ENCODE measurements around the gene ZNF37A.
"Not testable (repeated sequence)": the region's sequence is repeated elsewhere in the genome, so short reads cannot be mapped to it uniquely, and the experiment has no call there.

The ZNF37A gene

GRCh38 chr10:38150891-38151463, 56.8 kb downstream of the ZNF37A start:
- peaks cover 92% of the 10 kb centered on the region for H3K9me3 ChIP-seq (ENCODE audit: control insufficient read depth, insufficient read depth, low read length)
- H3K27ac ChIP-seq (ENCODE audit: low read depth, low read length); H3K4me1 ChIP-seq (ENCODE audit: control insufficient read depth, insufficient read depth, low read length); H3K36me3 ChIP-seq (ENCODE audit: control insufficient read depth, insufficient read depth, low read length); H3K4me3 ChIP-seq (ENCODE audit: low read depth, low read length); H3K27me3 ChIP-seq (ENCODE audit: control insufficient read depth, insufficient read depth, low read length); H3K9ac ChIP-seq (ENCODE audit: low read depth, low read length): not testable (repeated sequence)

GRCh38 chr10:38156416-38157269, 62.5 kb downstream of the ZNF37A start:
- no peak overlapping the region for H3K9ac ChIP-seq (ENCODE audit: low read depth, low read length)
- H3K27me3 ChIP-seq (ENCODE audit: control insufficient read depth, insufficient read depth, low read length), result no peaks in the 10 kb centered on the region
- H3K36me3 ChIP-seq (ENCODE audit: control insufficient read depth, insufficient read depth, low read length), result no peaks in the 10 kb centered on the region
- H3K4me3 ChIP-seq (ENCODE audit: low read depth, low read length), result no peak overlapping the region
- H3K27ac ChIP-seq (ENCODE audit: low read depth, low read length), result no peak overlapping the region
- H3K9me3 ChIP-seq (ENCODE audit: control insufficient read depth, insufficient read depth, low read length), result peaks cover 98% of the 10 kb centered on the region
- no peaks in the 10 kb centered on the region for H3K4me1 ChIP-seq (ENCODE audit: control insufficient read depth, insufficient read depth, low read length)

DNA sequence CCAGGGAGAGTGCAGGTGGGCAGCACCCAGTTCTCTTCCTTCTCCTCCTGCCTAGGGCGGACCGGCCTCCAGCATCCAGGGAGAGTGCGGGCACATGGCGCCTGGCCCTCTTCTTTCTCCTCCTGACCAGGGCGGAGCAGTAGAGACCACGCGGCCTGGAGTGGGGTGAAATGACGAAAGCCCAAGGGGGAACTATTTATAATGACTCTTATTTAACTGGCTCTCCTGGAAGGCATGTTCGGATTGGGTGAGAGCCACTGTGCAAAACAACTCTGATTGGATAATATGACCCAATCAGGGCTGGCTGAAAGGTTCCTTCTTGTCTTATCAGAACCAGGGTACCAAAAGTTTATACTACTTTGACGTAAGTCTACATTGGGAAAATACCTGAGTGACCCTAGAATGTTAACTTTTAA, 63.1 kb downstream of the ZNF37A start:
- Histone ChIP-seq H3K9ac (ENCODE audit: low read depth, low read length) (no peak overlapping the region), H3K9me3 (ENCODE audit: control insufficient read depth, insufficient read depth, low read length) (peaks cover 98% of the 10 kb centered on the region), H3K4me3 (ENCODE audit: low read depth, low read length) (no peak overlapping the region), H3K27me3 (ENCODE audit: control insufficient read depth, insufficient read depth, low read length) (no peaks in the 10 kb centered on the region), H3K4me1 (ENCODE audit: control insufficient read depth, insufficient read depth, low read length) (no peaks in the 10 kb centered on the region), H3K27ac (ENCODE audit: low read depth, low read length) (no peak overlapping the region), H3K36me3 (ENCODE audit: control insufficient read depth, insufficient read depth, low read length) (no peaks in the 10 kb centered on the region)

DNA sequence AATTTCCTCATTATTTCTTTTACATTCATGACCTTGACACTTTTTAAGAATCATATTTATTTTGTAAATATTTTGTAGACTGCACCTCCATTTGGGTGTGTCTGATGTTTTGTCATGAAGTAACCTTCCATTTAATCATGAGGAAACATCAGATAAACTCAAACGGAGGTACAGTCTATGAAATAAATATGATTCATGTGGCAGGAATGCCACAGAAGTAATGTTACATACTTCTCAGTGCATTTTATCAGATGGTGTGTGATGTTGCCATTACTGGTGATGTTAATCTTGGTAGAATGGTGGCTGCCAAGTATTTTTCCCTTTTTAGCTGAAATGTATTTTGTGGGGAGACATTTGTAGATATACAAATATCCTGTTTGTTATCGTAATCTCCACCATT, 64.9 kb downstream of the ZNF37A start:
- Histone ChIP-seq H3K9me3 (ENCODE audit: control insufficient read depth, insufficient read depth, low read length) (peaks cover 96% of the 10 kb centered on the region), H3K27me3 (ENCODE audit: control insufficient read depth, insufficient read depth, low read length) (no peaks in the 10 kb centered on the region), H3K27ac (ENCODE audit: low read depth, low read length) (no peak overlapping the region), H3K36me3 (ENCODE audit: control insufficient read depth, insufficient read depth, low read length) (no peaks in the 10 kb centered on the region), H3K4me3 (ENCODE audit: low read depth, low read length) (no peak overlapping the region), H3K9ac (ENCODE audit: low read depth, low read length) (no peak overlapping the region), H3K4me1 (ENCODE audit: control insufficient read depth, insufficient read depth, low read length) (no peaks in the 10 kb centered on the region)

DNA sequence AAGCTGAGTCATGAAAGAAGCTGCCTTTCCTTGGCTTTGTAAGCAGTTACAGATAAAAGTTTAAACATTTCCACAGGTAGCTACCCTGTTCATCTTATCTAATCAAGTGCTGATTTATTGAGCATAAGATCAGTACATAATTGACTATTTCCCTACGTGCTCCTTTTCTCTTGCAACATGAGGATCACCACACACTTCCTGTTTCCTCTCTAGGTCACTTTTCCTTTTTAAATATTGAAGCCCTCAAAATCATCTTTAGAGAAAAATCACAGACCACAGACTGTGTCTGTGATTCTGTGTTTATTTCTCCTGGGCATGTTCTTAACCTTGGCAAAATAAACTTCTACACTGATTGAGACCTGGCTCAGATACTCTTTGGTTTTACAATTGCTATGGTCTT, 69.5 kb downstream of the ZNF37A start:
- Histone ChIP-seq H3K9me3 (ENCODE audit: control insufficient read depth, insufficient read depth, low read length) (peaks cover 93% of the 10 kb centered on the region), H3K9ac (ENCODE audit: low read depth, low read length) (no peak overlapping the region), H3K27ac (ENCODE audit: low read depth, low read length) (no peak overlapping the region), H3K36me3 (ENCODE audit: control insufficient read depth, insufficient read depth, low read length) (no peaks in the 10 kb centered on the region), H3K27me3 (ENCODE audit: control insufficient read depth, insufficient read depth, low read length) (no peaks in the 10 kb centered on the region), H3K4me3 (ENCODE audit: low read depth, low read length) (no peak overlapping the region), H3K4me1 (ENCODE audit: control insufficient read depth, insufficient read depth, low read length) (no peaks in the 10 kb centered on the region)

- Histone ChIP-seq H3K36me3 (ENCODE audit: control insufficient read depth, insufficient read depth, low read length) (no peaks in the 10 kb centered on the region), H3K4me1 (ENCODE audit: control insufficient read depth, insufficient read depth, low read length) (no peaks in the 10 kb centered on the region), H3K9me3 (ENCODE audit: control insufficient read depth, insufficient read depth, low read length) (peaks cover 93% of the 10 kb centered on the region), H3K27ac (ENCODE audit: low read depth, low read length) (no peak overlapping the region), H3K9ac (ENCODE audit: low read depth, low read length) (no peak overlapping the region), H3K4me3 (ENCODE audit: low read depth, low read length) (no peak overlapping the region), H3K27me3 (ENCODE audit: control insufficient read depth, insufficient read depth, low read length) (no peaks in the 10 kb centered on the region)
Measured at GRCh38 chr10:38174336-38174735, 80.2 kb downstream of the ZNF37A start.

GRCh38 chr10:38184477-38184876, 90.3 kb downstream of the ZNF37A start:
- no peak overlapping the region for H3K9ac ChIP-seq (ENCODE audit: low read depth, low read length)
- no peak overlapping the region for H3K27ac ChIP-seq (ENCODE audit: low read depth, low read length)
- peaks cover 84% of the 10 kb centered on the region for H3K9me3 ChIP-seq (ENCODE audit: control insufficient read depth, insufficient read depth, low read length)
- H3K4me3 ChIP-seq (ENCODE audit: low read depth, low read length), result no peak overlapping the region
- no peaks in the 10 kb centered on the region for H3K27me3 ChIP-seq (ENCODE audit: control insufficient read depth, insufficient read depth, low read length)
- no peaks in the 10 kb centered on the region for H3K36me3 ChIP-seq (ENCODE audit: control insufficient read depth, insufficient read depth, low read length)
- no peaks in the 10 kb centered on the region for H3K4me1 ChIP-seq (ENCODE audit: control insufficient read depth, insufficient read depth, low read length)
